Suppressor macrophage (primary cell): Measurements from ENCODE around the gene LLGL2.
A peak's percentile ranks its signal among the peaks of the same experiment; 100 is the strongest.
"Not testable (repeated sequence)": the region's sequence is repeated elsewhere in the genome, so short reads cannot be mapped to it uniquely, and the experiment has no call there.

Experiments used
- DNase-seq, 4 experiments: peaks; one replicate each; pipeline ENCODE4 v3.0.0-alpha.2; 2020 to 2022
- total RNA-seq, 17 experiments: gene quantifications; one replicate each; lab custom pipeline; 2026; ENCODE audit warnings: mixed read lengths in 6 of 17, inconsistent platforms in 3 of 17; lab: John Stamatoyannopoulos, UW

Gene LLGL2
- total RNA-seq = 1.6 to 12.3 (median 4.1) reads per million in 17 experiments

GRCh38 chr17:75524970-75525805, at the start of gene LLGL2:
TSS of gene LLGL2 (plus strand) at chr17:75525697. CDS start at chr17:75543427, 17,730 bp downstream.
- DNase-seq = peak; percentile 81 to 95 (median 89)

- DNase-seq = no peak
Observed at GRCh38 chr17:75475851-75476250, 49.6 kb upstream of the LLGL2 start.

- no peak for DNase-seq
Observed at GRCh38 chr17:75476271-75476671, 49.2 kb upstream of the LLGL2 start.

GRCh38 chr17:75476752-75477489, 48.6 kb upstream of the LLGL2 start:
- peak; percentile 36 to 68 (median 60) for DNase-seq

- DNase-seq = not testable (repeated sequence)
Observed at GRCh38 chr17:75477490-75477862, 48.0 kb upstream of the LLGL2 start.

GRCh38 chr17:75478508-75478907, 47.0 kb upstream of the LLGL2 start:
- DNase-seq = no peak

- DNase-seq = no peak
Observed at GRCh38 chr17:75480281-75480680, 45.2 kb upstream of the LLGL2 start.

- DNase-seq = no peak
Observed at GRCh38 chr17:75481194-75482068, 44.1 kb upstream of the LLGL2 start.

- DNase-seq = no peak
Observed at GRCh38 chr17:75482098-75482942, 43.2 kb upstream of the LLGL2 start.

- DNase-seq = no peak
Observed at GRCh38 chr17:75485688-75486087, 39.8 kb upstream of the LLGL2 start.

- no peak for DNase-seq
Observed at GRCh38 chr17:75486151-75486550, 39.3 kb upstream of the LLGL2 start.

- no peak for DNase-seq
Observed at GRCh38 chr17:75486951-75487350, 38.5 kb upstream of the LLGL2 start.

- DNase-seq = peak; percentile 76 to 88 (median 87)
Observed at GRCh38 chr17:75487351-75488070, 38.0 kb upstream of the LLGL2 start.

GRCh38 chr17:75488693-75489510, 36.6 kb upstream of the LLGL2 start:
- no peak for DNase-seq

GRCh38 chr17:75489511-75489955, 36.0 kb upstream of the LLGL2 start:
- DNase-seq = no peak

- DNase-seq = no peak
Observed at GRCh38 chr17:75490173-75490743, 35.2 kb upstream of the LLGL2 start.

- DNase-seq = no peak
Observed at GRCh38 chr17:75490953-75491649, 34.4 kb upstream of the LLGL2 start.

- DNase-seq = no peak
Observed at GRCh38 chr17:75491680-75492079, 33.8 kb upstream of the LLGL2 start.

GRCh38 chr17:75492555-75493168, 32.8 kb upstream of the LLGL2 start:
- DNase-seq = no peak
